ENCODE data around the gene MAPKAP1.

DNA sequence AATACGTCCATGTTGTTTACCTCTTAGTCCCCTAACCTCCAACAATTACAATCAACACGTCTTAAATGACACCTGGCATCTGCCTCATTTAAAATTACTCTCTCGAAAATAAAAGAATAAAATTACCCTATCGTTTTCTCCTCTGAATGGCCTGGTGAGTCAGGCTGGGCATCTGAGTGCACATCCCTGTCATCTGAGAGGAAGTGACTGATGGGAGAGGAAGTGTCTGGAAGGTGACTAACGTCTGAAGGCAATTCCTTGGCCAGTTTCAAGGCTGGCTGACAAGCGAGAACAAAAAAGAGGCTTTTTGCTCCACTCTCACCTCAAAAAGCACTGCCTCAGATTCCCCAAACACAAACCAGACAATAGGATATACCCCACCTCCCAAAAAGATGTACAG lies 57.7 kb downstream of the MAPKAP1 start:
- TF ChIP-seq, protein P1, sequence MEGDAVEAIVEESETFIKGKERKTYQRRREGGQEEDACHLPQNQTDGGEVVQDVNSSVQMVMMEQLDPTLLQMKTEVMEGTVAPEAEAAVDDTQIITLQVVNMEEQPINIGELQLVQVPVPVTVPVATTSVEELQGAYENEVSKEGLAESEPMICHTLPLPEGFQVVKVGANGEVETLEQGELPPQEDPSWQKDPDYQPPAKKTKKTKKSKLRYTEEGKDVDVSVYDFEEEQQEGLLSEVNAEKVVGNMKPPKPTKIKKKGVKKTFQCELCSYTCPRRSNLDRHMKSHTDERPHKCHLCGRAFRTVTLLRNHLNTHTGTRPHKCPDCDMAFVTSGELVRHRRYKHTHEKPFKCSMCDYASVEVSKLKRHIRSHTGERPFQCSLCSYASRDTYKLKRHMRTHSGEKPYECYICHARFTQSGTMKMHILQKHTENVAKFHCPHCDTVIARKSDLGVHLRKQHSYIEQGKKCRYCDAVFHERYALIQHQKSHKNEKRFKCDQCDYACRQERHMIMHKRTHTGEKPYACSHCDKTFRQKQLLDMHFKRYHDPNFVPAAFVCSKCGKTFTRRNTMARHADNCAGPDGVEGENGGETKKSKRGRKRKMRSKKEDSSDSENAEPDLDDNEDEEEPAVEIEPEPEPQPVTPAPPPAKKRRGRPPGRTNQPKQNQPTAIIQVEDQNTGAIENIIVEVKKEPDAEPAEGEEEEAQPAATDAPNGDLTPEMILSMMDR (conservative IDR thresholded peaks at IDR 0.05) = no peak
- no peak for TF ChIP-seq ZFX (IDR thresholded peaks at IDR 0.05)

All from C4-2B (cell line).